WTC11 (cell line): ENCODE data around the gene FOXP1. TPM values are rescaled to one million over a fixed set of nuclear protein-coding genes. Genes with fewer than 3 reads are reported as not detected.

Experiments
- ATAC-seq: fragments of 200-7000 bp; cut with Tn5 transposase; 2 replicates; pipeline ENCODE4 v1.10.0; 2021; ENCODE audit warnings: mild to moderate bottlenecking, moderate library complexity
- CTCF ChIA-PET: fragments of 300-600 bp; sonication (Branson Sonifier 250); formaldehyde crosslinking; loops from one replicate; lab custom pipeline; 2021; ENCODE audit warnings: antibody characterized with exemption; lab: Charles Lee
- POLR2A ChIA-PET: fragments of 350-600 bp; sonication (Branson Sonifier 250); formaldehyde crosslinking; loops from one replicate; lab custom pipeline; 2021; ENCODE audit warnings: antibody characterized with exemption; lab: Charles Lee
- DNase-seq: peaks from one replicate; pipeline ENCODE4 v3.0.0; 2021; ENCODE audit warnings: low spot score
- H3K27ac Mint-ChIP-seq: 2 replicates; pipeline ENCODE4 v1.8.0; 2021; ENCODE audit warnings: mixed read lengths
- H3K27me3 Mint-ChIP-seq: 2 replicates; pipeline ENCODE4 v1.8.0; 2021; ENCODE audit warnings: low read depth, mild to moderate bottlenecking, moderate library complexity, mixed read lengths
- H3K36me3 Mint-ChIP-seq: 2 replicates; pipeline ENCODE4 v1.8.0; 2021; ENCODE audit warnings: mixed read lengths
- H3K4me1 Mint-ChIP-seq: 2 replicates; pipeline ENCODE4 v1.8.0; 2022; ENCODE audit warnings: mixed read lengths
- H3K4me3 Mint-ChIP-seq: 2 replicates; pipeline ENCODE4 v1.8.0; 2021; ENCODE audit warnings: mild to moderate bottlenecking, moderate library complexity, mixed read lengths
- H3K9me3 Mint-ChIP-seq: 2 replicates; pipeline ENCODE4 v1.8.0; 2021; ENCODE audit warnings: mixed read lengths
- CBFB ChIP-seq: sonication (generic); formaldehyde crosslinking; IDR thresholded peaks from 2 replicates; pipeline ENCODE4 v1.8.1; 2022; ENCODE audit warnings: mild to moderate bottlenecking, low read depth, missing genetic modification reagents
- CREM ChIP-seq: sonication (generic); formaldehyde crosslinking; IDR thresholded peaks from 2 replicates; pipeline ENCODE4 v1.8.1; 2022; ENCODE audit warnings: mild to moderate bottlenecking, missing genetic modification reagents, moderate library complexity
- ETV6 ChIP-seq: sonication (generic); formaldehyde crosslinking; IDR thresholded peaks from 2 replicates; pipeline ENCODE4 v1.8.1; 2022; ENCODE audit warnings: mild to moderate bottlenecking, missing genetic modification reagents
- GABPB1 ChIP-seq: sonication (generic); formaldehyde crosslinking; IDR thresholded peaks from 2 replicates; pipeline ENCODE4 v1.8.1; 2023; ENCODE audit warnings: mild to moderate bottlenecking, missing genetic modification reagents
- RELA ChIP-seq: sonication (generic); formaldehyde crosslinking; IDR thresholded peaks from 2 replicates; pipeline ENCODE4 v1.8.1; 2022; ENCODE audit warnings: missing genetic modification reagents, mild to moderate bottlenecking, borderline replicate concordance
- SMAD3 ChIP-seq: sonication (generic); formaldehyde crosslinking; IDR thresholded peaks from 2 replicates; pipeline ENCODE4 v1.8.0; 2022; ENCODE audit warnings: missing genetic modification reagents, mild to moderate bottlenecking, borderline replicate concordance
- ZBTB21 ChIP-seq: sonication (generic); formaldehyde crosslinking; IDR thresholded peaks from 2 replicates; pipeline ENCODE4 v1.8.1; 2023; ENCODE audit warnings: mild to moderate bottlenecking, missing genetic modification reagents, borderline replicate concordance
- ZNF263 ChIP-seq: sonication (generic); formaldehyde crosslinking; IDR thresholded peaks from 2 replicates; pipeline ENCODE4 v1.8.1; 2022; ENCODE audit warnings: low read depth, mild to moderate bottlenecking, moderate library complexity, missing genetic modification reagents
- ZNF416 ChIP-seq: fragments of 250-450 bp; sonication (Bioruptor Pico); IDR thresholded peaks from 2 replicates; pipeline ENCODE4 v1.9.0; 2021; ENCODE audit warnings: mild to moderate bottlenecking, inconsistent platforms
- ZNF671 ChIP-seq: fragments of 250-450 bp; sonication (Bioruptor Pico); IDR thresholded peaks from 2 replicates; pipeline ENCODE4 v1.8.0; 2021; ENCODE audit warnings: mild to moderate bottlenecking
- total RNA-seq: library from RNA; stranded (reverse); gene quantifications from 3 replicates; pipeline ENCODE4 v1.2.3, GENCODE V29; 2021
- TF ChIP-seq, protein P1 (sequence below): fragments of 250-450 bp; sonication (Bioruptor Pico); IDR thresholded peaks from 2 replicates; pipeline ENCODE4 v1.9.0; 2021; ENCODE audit warnings: mild to moderate bottlenecking
- TF ChIP-seq, protein P2 (sequence below): sonication (generic); formaldehyde crosslinking; IDR thresholded peaks from 2 replicates; pipeline ENCODE4 v1.8.1; 2022; ENCODE audit warnings: low read depth, missing genetic modification reagents, borderline replicate concordance
- TF ChIP-seq, protein P3 (sequence below): sonication (generic); formaldehyde crosslinking; IDR thresholded peaks from 2 replicates; pipeline ENCODE4 v1.8.1; 2023; ENCODE audit warnings: mild to moderate bottlenecking, missing genetic modification reagents, borderline replicate concordance
- TF ChIP-seq, protein P4 (sequence below): fragments of 250-450 bp; sonication (Bioruptor Pico); IDR thresholded peaks from 2 replicates; pipeline ENCODE4 v1.9.0; 2021; ENCODE audit warnings: mild to moderate bottlenecking

Gene FOXP1
- total RNA-seq, 1 experiment from 2014 or later = 25.8 TPM

DNA sequence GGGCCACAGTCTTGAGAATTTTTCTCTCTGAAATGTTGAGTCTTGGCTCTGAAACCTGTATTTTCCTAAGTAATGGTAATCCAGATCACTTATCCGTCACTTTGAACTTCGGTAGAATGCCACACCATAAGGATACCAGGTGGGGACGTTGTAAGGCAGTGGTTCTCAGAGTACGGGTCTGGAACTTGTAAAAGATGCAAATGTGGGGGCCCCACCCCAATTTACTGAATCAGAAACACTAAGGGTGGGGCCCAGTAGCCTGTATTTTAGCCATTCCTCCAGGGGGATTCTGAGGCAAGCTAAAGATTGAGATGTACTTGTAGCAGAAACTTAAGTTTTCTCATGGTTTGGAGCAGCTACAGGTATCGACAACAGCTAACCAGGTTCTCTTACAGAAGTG lies 555.3 kb downstream of the FOXP1 start:
- peaks cover 14% of the 10 kb centered on the region for H3K36me3 Mint-ChIP-seq
- ATAC-seq = no peak
- POLR2A ChIA-PET = interaction anchor here (0.6 kb wide), 1 partner anchor 40 kb away, joined by 3 read pairs; no protein-coding TSS in a partner anchor

DNA sequence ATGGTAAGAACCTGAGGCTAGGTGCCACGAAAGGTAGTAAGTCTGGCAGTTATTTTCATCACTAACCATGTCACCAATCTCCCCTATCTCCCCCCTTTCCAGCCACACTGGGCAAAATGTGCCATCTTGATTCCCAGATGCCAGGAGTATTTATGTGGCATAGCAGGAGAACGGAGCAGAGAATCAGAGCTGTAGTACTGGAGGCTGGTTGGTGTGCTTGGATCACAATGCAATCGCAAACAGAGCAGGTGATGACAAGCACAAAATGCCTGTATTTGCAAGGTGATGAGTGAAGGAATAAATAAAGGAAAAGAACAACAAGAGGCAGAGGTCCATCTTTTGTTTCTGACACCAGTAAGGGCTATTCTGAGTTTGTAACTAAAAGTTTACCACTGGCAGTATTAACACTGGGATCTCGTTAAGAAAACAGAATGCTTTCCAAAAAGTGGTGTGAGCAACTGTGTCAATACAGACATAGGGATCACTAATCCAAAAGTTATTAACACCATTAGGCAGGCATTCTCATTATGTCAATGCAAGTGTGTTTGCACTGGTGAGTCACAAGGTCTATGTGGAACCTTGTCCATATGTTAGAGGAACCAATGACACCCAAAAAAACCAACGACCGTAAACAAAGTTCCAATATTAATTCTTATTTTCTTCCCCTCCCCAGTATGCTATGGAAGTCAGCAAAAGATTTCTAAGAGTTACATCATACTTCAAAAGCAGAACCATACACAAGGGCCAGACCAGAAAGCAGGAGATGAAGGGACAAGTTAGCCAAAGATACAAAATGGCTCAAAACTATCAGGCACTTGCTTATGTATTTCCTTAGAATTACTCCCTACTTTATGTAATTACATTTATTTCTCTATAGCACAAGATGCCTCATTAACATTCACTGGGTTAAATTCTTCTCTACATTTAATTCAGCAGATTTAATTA lies 556.6 kb downstream of the FOXP1 start:
- Mint-ChIP-seq H3K4me1 (peaks cover 36% of the 10 kb centered on the region), H3K27ac (no peak overlapping the region), H3K4me3 (no peak overlapping the region), H3K27me3 (no peaks in the 10 kb centered on the region), H3K36me3 (peaks cover 14% of the 10 kb centered on the region), H3K9me3 (peaks cover 13% of the 10 kb centered on the region)
- DNase-seq = no peak
- TF ChIP-seq ZBTB21 (CRISPR knock-in tag) (no peak), GABPB1 (CRISPR knock-in tag) (peak; percentile 98)
- ChIA-PET POLR2A (no interaction called here), CTCF (no interaction called here)
- ATAC-seq = no peak

More for the DNA sequence above, 555.3 kb downstream of the FOXP1 start:
- TF ChIP-seq, protein P1, sequence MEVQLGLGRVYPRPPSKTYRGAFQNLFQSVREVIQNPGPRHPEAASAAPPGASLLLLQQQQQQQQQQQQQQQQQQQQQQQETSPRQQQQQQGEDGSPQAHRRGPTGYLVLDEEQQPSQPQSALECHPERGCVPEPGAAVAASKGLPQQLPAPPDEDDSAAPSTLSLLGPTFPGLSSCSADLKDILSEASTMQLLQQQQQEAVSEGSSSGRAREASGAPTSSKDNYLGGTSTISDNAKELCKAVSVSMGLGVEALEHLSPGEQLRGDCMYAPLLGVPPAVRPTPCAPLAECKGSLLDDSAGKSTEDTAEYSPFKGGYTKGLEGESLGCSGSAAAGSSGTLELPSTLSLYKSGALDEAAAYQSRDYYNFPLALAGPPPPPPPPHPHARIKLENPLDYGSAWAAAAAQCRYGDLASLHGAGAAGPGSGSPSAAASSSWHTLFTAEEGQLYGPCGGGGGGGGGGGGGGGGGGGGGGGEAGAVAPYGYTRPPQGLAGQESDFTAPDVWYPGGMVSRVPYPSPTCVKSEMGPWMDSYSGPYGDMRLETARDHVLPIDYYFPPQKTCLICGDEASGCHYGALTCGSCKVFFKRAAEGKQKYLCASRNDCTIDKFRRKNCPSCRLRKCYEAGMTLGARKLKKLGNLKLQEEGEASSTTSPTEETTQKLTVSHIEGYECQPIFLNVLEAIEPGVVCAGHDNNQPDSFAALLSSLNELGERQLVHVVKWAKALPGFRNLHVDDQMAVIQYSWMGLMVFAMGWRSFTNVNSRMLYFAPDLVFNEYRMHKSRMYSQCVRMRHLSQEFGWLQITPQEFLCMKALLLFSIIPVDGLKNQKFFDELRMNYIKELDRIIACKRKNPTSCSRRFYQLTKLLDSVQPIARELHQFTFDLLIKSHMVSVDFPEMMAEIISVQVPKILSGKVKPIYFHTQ (CRISPR knock-in tag) = no peak
- TF ChIP-seq, protein P2, sequence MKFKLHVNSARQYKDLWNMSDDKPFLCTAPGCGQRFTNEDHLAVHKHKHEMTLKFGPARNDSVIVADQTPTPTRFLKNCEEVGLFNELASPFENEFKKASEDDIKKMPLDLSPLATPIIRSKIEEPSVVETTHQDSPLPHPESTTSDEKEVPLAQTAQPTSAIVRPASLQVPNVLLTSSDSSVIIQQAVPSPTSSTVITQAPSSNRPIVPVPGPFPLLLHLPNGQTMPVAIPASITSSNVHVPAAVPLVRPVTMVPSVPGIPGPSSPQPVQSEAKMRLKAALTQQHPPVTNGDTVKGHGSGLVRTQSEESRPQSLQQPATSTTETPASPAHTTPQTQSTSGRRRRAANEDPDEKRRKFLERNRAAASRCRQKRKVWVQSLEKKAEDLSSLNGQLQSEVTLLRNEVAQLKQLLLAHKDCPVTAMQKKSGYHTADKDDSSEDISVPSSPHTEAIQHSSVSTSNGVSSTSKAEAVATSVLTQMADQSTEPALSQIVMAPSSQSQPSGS (CRISPR knock-in tag) = no peak
- TF ChIP-seq SMAD3 (CRISPR knock-in tag) = no peak
- TF ChIP-seq ETV6 (CRISPR knock-in tag) = no peak
- TF ChIP-seq ZNF263 (CRISPR knock-in tag) = no peak
- no peak for TF ChIP-seq ZNF416 (CRISPR knock-in tag)
- no peak for TF ChIP-seq CREM (CRISPR knock-in tag)
- TF ChIP-seq, protein P3, sequence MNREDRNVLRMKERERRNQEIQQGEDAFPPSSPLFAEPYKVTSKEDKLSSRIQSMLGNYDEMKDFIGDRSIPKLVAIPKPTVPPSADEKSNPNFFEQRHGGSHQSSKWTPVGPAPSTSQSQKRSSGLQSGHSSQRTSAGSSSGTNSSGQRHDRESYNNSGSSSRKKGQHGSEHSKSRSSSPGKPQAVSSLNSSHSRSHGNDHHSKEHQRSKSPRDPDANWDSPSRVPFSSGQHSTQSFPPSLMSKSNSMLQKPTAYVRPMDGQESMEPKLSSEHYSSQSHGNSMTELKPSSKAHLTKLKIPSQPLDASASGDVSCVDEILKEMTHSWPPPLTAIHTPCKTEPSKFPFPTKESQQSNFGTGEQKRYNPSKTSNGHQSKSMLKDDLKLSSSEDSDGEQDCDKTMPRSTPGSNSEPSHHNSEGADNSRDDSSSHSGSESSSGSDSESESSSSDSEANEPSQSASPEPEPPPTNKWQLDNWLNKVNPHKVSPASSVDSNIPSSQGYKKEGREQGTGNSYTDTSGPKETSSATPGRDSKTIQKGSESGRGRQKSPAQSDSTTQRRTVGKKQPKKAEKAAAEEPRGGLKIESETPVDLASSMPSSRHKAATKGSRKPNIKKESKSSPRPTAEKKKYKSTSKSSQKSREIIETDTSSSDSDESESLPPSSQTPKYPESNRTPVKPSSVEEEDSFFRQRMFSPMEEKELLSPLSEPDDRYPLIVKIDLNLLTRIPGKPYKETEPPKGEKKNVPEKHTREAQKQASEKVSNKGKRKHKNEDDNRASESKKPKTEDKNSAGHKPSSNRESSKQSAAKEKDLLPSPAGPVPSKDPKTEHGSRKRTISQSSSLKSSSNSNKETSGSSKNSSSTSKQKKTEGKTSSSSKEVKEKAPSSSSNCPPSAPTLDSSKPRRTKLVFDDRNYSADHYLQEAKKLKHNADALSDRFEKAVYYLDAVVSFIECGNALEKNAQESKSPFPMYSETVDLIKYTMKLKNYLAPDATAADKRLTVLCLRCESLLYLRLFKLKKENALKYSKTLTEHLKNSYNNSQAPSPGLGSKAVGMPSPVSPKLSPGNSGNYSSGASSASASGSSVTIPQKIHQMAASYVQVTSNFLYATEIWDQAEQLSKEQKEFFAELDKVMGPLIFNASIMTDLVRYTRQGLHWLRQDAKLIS (CRISPR knock-in tag) = no peak
- TF ChIP-seq CBFB = no peak
- TF ChIP-seq RELA (CRISPR knock-in tag) = no peak
- Mint-ChIP-seq H3K27me3 (no peaks in the 10 kb centered on the region), H3K4me3 (no peak overlapping the region), H3K9me3 (peaks cover 13% of the 10 kb centered on the region), H3K4me1 (peaks cover 40% of the 10 kb centered on the region), H3K27ac (no peak overlapping the region)
- no peak for DNase-seq
- CTCF ChIA-PET = interaction anchor here (0.7 kb wide), 1 partner anchor 389 kb away, joined by 3 read pairs; no protein-coding TSS in a partner anchor

DNA sequence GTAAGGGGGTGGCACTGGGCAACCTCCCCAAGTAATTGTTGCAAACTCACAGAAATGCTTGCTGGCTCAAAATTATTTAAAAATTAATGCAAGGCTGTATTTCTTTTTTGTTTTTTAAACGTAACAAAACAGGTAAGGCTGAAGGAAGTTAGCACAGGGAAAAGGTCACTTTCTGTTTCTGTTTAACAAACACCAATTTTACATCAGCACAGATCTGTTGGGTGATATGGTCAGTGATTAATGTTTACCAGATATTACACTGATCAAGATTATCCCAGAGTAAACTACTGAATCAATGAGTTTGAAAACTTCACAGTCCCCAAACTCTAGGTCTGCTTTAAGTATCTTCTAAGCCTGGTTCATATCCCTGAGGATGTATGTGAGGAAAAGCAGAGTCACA lies 558.0 kb downstream of the FOXP1 start:
- Mint-ChIP-seq H3K9me3 (peaks cover 13% of the 10 kb centered on the region), H3K4me1 (peaks cover 28% of the 10 kb centered on the region), H3K36me3 (peaks cover 14% of the 10 kb centered on the region), H3K4me3 (no peak overlapping the region), H3K27me3 (no peaks in the 10 kb centered on the region), H3K27ac (no peak overlapping the region)
- ATAC-seq = no peak
- ChIA-PET POLR2A (no interaction called here), CTCF (no interaction called here)
- no peak for DNase-seq
- TF ChIP-seq ZNF671 (CRISPR knock-in tag) = no peak
- TF ChIP-seq, protein P4, sequence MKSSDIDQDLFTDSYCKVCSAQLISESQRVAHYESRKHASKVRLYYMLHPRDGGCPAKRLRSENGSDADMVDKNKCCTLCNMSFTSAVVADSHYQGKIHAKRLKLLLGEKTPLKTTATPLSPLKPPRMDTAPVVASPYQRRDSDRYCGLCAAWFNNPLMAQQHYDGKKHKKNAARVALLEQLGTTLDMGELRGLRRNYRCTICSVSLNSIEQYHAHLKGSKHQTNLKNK (CRISPR knock-in tag) = no peak
